SK-N-SH treated with all-trans-retinoic acid at 6 μM for 48 hours (cell line): ENCODE results near the gene AGAP1.

Experiments
- ATAC-seq: fragments of 200-7000 bp; cut with Tn5 transposase; 3 replicates; pipeline ENCODE4 v1.9.1; 2020; ENCODE audit warnings: mild to moderate bottlenecking, moderate library complexity
- ARNTL ChIP-seq: fragments of 450-650 bp; formaldehyde crosslinking; IDR thresholded peaks from 2 replicates; pipeline ENCODE4 v1.5.0; 2020; ENCODE audit warnings: low read depth, mild to moderate bottlenecking, moderate library complexity, borderline replicate concordance
- BACH2 ChIP-seq: fragments of 250-450 bp; sonication (Bioruptor Pico); IDR thresholded peaks from 2 replicates; pipeline ENCODE4 v1.9.0; 2021; ENCODE audit warnings: mild to moderate bottlenecking, borderline replicate concordance
- CSDC2 ChIP-seq: fragments of 250-450 bp; sonication (Bioruptor Pico); IDR thresholded peaks from 2 replicates; pipeline ENCODE4 v1.5.0; 2020; ENCODE audit warnings: mild to moderate bottlenecking, moderate library complexity
- ESRRG ChIP-seq: fragments of 250-450 bp; sonication (Bioruptor Pico); IDR thresholded peaks from 2 replicates; pipeline ENCODE4 v1.6.1; 2021; ENCODE audit warnings: mild to moderate bottlenecking
- OSR1 ChIP-seq: fragments of 250-450 bp; sonication (Bioruptor Pico); IDR thresholded peaks from 2 replicates; pipeline ENCODE4 v1.8.0; 2022; ENCODE audit warnings: moderate library complexity, mild to moderate bottlenecking, inconsistent platforms
- TOX ChIP-seq: fragments of 250-450 bp; sonication (Bioruptor Pico); IDR thresholded peaks from 2 replicates; pipeline ENCODE4 v1.8.0; 2021; ENCODE audit warnings: mild to moderate bottlenecking, moderate library complexity, borderline replicate concordance
- ZC3H10 ChIP-seq: fragments of 250-450 bp; sonication (Bioruptor Pico); IDR thresholded peaks from 2 replicates; pipeline ENCODE4 v1.5.1; 2021; ENCODE audit warnings: mild to moderate bottlenecking, moderate library complexity
- ZFP30 ChIP-seq: fragments of 450-650 bp; formaldehyde crosslinking; IDR thresholded peaks from 2 replicates; pipeline ENCODE4 v1.5.0; 2022; ENCODE audit warnings: mild to moderate bottlenecking, moderate library complexity
- ZNF70 ChIP-seq: fragments of 450-650 bp; formaldehyde crosslinking; IDR thresholded peaks from 2 replicates; pipeline ENCODE4 v1.5.0; 2020; ENCODE audit warnings: mild to moderate bottlenecking, moderate library complexity
- ZNF8 ChIP-seq: fragments of 450-650 bp; formaldehyde crosslinking; IDR thresholded peaks from 2 replicates; pipeline ENCODE4 v1.5.0; 2020; ENCODE audit warnings: mild to moderate bottlenecking, moderate library complexity
- TF ChIP-seq, protein P1 (sequence below): fragments of 250-450 bp; sonication (Bioruptor Pico); IDR thresholded peaks from 2 replicates; pipeline ENCODE4 v1.5.0; 2020; ENCODE audit warnings: mild to moderate bottlenecking, moderate library complexity
- TF ChIP-seq, protein P2 (sequence below): fragments of 250-450 bp; sonication (Bioruptor Pico); IDR thresholded peaks from 2 replicates; pipeline ENCODE4 v1.5.1; 2020; ENCODE audit warnings: low read depth, mild to moderate bottlenecking, moderate library complexity
- TF ChIP-seq, protein P3 (sequence below): fragments of 250-450 bp; sonication (Bioruptor Pico); IDR thresholded peaks from 2 replicates; pipeline ENCODE4 v1.5.1; 2021; ENCODE audit warnings: mild to moderate bottlenecking, moderate library complexity
- TF ChIP-seq, protein P4 (sequence below): fragments of 250-450 bp; sonication (Bioruptor Pico); IDR thresholded peaks from 2 replicates; pipeline ENCODE4 v1.8.0; 2020; ENCODE audit warnings: mild to moderate bottlenecking, moderate library complexity, borderline replicate concordance
- TF ChIP-seq, protein P5 (sequence below): fragments of 250-450 bp; sonication (Bioruptor Pico); IDR thresholded peaks from 2 replicates; pipeline ENCODE4 v1.8.0; 2021; ENCODE audit warnings: low read depth, mild to moderate bottlenecking, moderate library complexity, borderline replicate concordance

The AGAP1 gene

DNA sequence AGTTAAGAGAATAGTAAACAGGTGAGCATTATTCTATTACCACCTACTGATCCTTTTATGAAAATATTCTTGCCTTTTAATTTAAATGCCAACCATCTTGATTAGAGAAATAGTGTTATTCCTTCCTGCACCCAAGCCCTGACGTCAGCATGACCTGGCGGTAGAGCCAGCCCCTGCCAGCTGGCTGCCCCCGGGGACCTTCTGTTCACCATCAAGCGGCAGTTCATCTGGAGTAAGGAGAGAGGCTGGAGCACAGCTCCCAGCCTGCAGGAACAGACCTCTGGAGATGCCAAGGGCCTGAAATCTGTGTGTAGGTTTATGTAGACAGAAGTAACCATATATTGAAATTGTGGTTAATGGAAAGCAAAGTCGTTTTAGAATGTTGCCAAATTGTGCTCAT is 502.6 kb downstream of the AGAP1 start:
- TF ChIP-seq, protein P1, sequence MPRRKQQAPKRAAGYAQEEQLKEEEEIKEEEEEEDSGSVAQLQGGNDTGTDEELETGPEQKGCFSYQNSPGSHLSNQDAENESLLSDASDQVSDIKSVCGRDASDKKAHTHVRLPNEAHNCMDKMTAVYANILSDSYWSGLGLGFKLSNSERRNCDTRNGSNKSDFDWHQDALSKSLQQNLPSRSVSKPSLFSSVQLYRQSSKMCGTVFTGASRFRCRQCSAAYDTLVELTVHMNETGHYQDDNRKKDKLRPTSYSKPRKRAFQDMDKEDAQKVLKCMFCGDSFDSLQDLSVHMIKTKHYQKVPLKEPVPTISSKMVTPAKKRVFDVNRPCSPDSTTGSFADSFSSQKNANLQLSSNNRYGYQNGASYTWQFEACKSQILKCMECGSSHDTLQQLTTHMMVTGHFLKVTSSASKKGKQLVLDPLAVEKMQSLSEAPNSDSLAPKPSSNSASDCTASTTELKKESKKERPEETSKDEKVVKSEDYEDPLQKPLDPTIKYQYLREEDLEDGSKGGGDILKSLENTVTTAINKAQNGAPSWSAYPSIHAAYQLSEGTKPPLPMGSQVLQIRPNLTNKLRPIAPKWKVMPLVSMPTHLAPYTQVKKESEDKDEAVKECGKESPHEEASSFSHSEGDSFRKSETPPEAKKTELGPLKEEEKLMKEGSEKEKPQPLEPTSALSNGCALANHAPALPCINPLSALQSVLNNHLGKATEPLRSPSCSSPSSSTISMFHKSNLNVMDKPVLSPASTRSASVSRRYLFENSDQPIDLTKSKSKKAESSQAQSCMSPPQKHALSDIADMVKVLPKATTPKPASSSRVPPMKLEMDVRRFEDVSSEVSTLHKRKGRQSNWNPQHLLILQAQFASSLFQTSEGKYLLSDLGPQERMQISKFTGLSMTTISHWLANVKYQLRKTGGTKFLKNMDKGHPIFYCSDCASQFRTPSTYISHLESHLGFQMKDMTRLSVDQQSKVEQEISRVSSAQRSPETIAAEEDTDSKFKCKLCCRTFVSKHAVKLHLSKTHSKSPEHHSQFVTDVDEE (CRISPR knock-in tag) = no peak
- TF ChIP-seq ARNTL (CRISPR knock-in tag) (no peak), TOX (CRISPR knock-in tag) (no peak), ESRRG (CRISPR knock-in tag) (no peak)
- TF ChIP-seq, protein P2, sequence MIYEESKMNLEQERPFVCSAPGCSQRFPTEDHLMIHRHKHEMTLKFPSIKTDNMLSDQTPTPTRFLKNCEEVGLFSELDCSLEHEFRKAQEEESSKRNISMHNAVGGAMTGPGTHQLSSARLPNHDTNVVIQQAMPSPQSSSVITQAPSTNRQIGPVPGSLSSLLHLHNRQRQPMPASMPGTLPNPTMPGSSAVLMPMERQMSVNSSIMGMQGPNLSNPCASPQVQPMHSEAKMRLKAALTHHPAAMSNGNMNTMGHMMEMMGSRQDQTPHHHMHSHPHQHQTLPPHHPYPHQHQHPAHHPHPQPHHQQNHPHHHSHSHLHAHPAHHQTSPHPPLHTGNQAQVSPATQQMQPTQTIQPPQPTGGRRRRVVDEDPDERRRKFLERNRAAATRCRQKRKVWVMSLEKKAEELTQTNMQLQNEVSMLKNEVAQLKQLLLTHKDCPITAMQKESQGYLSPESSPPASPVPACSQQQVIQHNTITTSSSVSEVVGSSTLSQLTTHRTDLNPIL = no peak
- TF ChIP-seq, protein P3, sequence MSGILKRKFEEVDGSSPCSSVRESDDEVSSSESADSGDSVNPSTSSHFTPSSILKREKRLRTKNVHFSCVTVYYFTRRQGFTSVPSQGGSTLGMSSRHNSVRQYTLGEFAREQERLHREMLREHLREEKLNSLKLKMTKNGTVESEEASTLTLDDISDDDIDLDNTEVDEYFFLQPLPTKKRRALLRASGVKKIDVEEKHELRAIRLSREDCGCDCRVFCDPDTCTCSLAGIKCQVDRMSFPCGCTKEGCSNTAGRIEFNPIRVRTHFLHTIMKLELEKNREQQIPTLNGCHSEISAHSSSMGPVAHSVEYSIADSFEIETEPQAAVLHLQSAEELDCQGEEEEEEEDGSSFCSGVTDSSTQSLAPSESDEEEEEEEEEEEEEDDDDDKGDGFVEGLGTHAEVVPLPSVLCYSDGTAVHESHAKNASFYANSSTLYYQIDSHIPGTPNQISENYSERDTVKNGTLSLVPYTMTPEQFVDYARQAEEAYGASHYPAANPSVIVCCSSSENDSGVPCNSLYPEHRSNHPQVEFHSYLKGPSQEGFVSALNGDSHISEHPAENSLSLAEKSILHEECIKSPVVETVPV (CRISPR knock-in tag) = no peak
- no peak for ATAC-seq

DNA sequence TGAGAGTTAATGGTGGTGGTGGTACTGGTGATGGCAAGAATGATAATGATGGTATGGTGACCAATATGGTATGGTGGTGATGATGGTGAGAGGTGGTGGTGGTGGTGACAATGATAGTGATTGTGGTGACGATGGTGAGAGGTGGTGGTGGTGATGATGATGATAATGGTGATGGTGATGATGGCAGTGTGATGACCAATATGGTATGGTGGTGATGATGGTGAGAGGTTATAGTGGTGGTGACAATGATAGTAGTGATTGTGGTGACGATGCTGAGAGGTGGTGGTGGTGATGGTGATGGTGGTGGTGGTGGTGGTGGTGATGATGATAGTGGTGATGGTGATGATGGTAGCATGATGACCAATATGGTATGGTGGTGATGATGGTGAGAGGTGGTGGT is 505.2 kb downstream of the AGAP1 start:
- TF ChIP-seq, protein P4, sequence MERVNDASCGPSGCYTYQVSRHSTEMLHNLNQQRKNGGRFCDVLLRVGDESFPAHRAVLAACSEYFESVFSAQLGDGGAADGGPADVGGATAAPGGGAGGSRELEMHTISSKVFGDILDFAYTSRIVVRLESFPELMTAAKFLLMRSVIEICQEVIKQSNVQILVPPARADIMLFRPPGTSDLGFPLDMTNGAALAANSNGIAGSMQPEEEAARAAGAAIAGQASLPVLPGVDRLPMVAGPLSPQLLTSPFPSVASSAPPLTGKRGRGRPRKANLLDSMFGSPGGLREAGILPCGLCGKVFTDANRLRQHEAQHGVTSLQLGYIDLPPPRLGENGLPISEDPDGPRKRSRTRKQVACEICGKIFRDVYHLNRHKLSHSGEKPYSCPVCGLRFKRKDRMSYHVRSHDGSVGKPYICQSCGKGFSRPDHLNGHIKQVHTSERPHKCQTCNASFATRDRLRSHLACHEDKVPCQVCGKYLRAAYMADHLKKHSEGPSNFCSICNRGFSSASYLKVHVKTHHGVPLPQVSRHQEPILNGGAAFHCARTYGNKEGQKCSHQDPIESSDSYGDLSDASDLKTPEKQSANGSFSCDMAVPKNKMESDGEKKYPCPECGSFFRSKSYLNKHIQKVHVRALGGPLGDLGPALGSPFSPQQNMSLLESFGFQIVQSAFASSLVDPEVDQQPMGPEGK (CRISPR knock-in tag) = no peak
- TF ChIP-seq, protein P3 (CRISPR knock-in tag) = no peak
- no peak for TF ChIP-seq CSDC2 (CRISPR knock-in tag)
- TF ChIP-seq, protein P2 = no peak
- no peak for TF ChIP-seq OSR1
- TF ChIP-seq, protein P5, sequence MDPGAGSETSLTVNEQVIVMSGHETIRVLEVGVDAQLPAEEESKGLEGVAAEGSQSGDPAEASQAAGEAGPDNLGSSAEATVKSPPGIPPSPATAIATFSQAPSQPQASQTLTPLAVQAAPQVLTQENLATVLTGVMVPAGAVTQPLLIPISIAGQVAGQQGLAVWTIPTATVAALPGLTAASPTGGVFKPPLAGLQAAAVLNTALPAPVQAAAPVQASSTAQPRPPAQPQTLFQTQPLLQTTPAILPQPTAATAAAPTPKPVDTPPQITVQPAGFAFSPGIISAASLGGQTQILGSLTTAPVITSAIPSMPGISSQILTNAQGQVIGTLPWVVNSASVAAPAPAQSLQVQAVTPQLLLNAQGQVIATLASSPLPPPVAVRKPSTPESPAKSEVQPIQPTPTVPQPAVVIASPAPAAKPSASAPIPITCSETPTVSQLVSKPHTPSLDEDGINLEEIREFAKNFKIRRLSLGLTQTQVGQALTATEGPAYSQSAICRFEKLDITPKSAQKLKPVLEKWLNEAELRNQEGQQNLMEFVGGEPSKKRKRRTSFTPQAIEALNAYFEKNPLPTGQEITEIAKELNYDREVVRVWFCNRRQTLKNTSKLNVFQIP (CRISPR knock-in tag) = no peak
- TF ChIP-seq ZFP30 (CRISPR knock-in tag) = no peak
- no peak for TF ChIP-seq ZNF70
- TF ChIP-seq, protein P1 (CRISPR knock-in tag) = no peak
- no peak for TF ChIP-seq BACH2 (CRISPR knock-in tag)
- TF ChIP-seq TOX (CRISPR knock-in tag) = no peak
- no peak for TF ChIP-seq ZC3H10
- TF ChIP-seq ZNF8 (CRISPR knock-in tag) = no peak
- TF ChIP-seq ARNTL (CRISPR knock-in tag) = no peak
- ATAC-seq = no peak
